Activated CD8-positive, alpha-beta T cell treated with anti-CD3 and anti-CD28 coated beads for 36 hours (primary cell): ENCODE results near the gene WNT2. TPM values are rescaled to one million over a fixed set of nuclear protein-coding genes. Genes with fewer than 3 reads are reported as not detected.
"Not testable (repeated sequence)": the region's sequence is repeated elsewhere in the genome, so short reads cannot be mapped to it uniquely, and the experiment has no call there.

Source experiments
- ATAC-seq: fragments of 200-7000 bp; cut with Tn5 transposase; one replicate; pipeline ENCODE4 v1.10.0; 2021; ENCODE audit warnings: mild to moderate bottlenecking, moderate library complexity
- CTCF ChIA-PET: fragments of 350-600 bp; sonication (Branson Sonifier 250); formaldehyde crosslinking; loops from one replicate; lab custom pipeline; 2021; ENCODE audit warnings: antibody characterized with exemption; lab: Charles Lee
- POLR2A ChIA-PET: fragments of 350-600 bp; sonication (Branson Sonifier 250); formaldehyde crosslinking; loops from one replicate; lab custom pipeline; 2021; ENCODE audit warnings: antibody characterized with exemption; lab: Charles Lee
- DNase-seq: peaks from one replicate; pipeline ENCODE4 v3.0.0-alpha.2; 2020
- H3K27ac Mint-ChIP-seq: one replicate; pipeline ENCODE4 v1.8.0; 2021; ENCODE audit warnings: mild to moderate bottlenecking, mixed read lengths
- H3K27me3 Mint-ChIP-seq: one replicate; pipeline ENCODE4 v1.8.0; 2021; ENCODE audit warnings: mixed read lengths
- H3K36me3 Mint-ChIP-seq: one replicate; pipeline ENCODE4 v1.8.0; 2021; ENCODE audit warnings: low read depth, mixed read lengths
- H3K4me1 Mint-ChIP-seq: one replicate; pipeline ENCODE4 v1.8.0; 2021; ENCODE audit warnings: low read depth, mixed read lengths
- H3K4me3 Mint-ChIP-seq: one replicate; pipeline ENCODE4 v1.8.0; 2021; ENCODE audit warnings: mild to moderate bottlenecking, moderate library complexity, mixed read lengths
- H3K9me3 Mint-ChIP-seq: one replicate; pipeline ENCODE4 v1.8.0; 2021; ENCODE audit warnings: mixed read lengths
- CTCF ChIP-seq: fragments of 200-600 bp; IDR thresholded peaks from one replicate; pipeline ENCODE4 v1.8.0; 2022; ENCODE audit warnings: antibody characterized with exemption, mild to moderate bottlenecking
- intact Hi-C: fragments of 100-400 bp; cut with micrococcal nuclease; formaldehyde crosslinking; loops from one replicate; pipeline ENCODE4 v1.10.0; 2022
- total RNA-seq, 2 experiments: library from RNA; stranded (reverse); gene quantifications; one replicate each; pipeline ENCODE4 v1.2.3, GENCODE V29; 2021

Gene WNT2
- total RNA-seq, 2 experiments from 2014 or later: not detected

DNA sequence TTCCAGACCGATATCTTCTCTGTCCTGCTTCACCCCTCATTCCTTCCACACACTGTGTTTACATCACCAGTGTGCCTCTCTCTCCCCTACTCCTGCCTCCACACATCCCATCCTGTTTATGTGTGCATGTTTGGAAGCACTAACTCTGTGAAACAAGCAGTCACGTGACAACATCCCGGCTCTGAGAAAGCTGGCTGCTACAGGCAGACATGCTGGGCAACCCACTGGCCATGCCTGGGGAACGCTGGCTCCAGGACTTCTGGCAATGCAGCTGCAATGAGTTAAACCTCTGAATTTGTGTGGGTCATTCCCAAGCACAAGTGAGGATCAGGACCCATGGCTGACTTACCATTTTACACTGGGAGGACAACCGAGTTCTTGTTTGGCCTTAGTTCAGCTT is 74.0 kb downstream of the WNT2 start:
- no peaks in the 10 kb centered on the region for H3K36me3 Mint-ChIP-seq
- intact Hi-C loops: no loop called here
- ChIA-PET POLR2A (no interaction called here), CTCF (no interaction called here)
- H3K4me3 Mint-ChIP-seq: no peak overlapping the region
- H3K4me1 Mint-ChIP-seq: no peaks in the 10 kb centered on the region
- ATAC-seq: no peak
- H3K27ac Mint-ChIP-seq: no peak overlapping the region
- TF ChIP-seq CTCF: no peak
- DNase-seq: no peak
- no peaks in the 10 kb centered on the region for H3K9me3 Mint-ChIP-seq
- peaks cover 1% of the 10 kb centered on the region for H3K27me3 Mint-ChIP-seq

DNA sequence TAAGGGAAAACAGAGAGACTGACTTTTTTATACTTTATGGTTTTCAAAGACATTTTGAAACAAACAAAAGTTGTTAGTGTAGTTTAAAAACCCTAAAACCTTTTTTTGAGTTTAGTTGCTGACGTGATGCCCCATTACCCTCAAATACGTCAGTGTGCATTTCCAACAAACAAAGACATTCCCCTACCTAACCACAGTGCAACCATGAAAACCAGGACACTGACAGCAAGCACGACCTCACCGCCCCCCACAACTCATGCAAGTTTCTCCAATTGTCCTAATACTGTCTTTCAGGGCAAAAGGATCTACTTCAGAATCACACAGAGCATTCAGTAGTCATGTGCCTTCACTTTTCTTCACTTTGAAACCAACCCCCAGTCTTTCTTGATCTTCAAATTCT is 75.0 kb downstream of the WNT2 start:
- Mint-ChIP-seq H3K36me3 (no peaks in the 10 kb centered on the region), H3K9me3 (no peaks in the 10 kb centered on the region), H3K4me3 (no peak overlapping the region), H3K4me1 (no peaks in the 10 kb centered on the region), H3K27me3 (peaks cover 4% of the 10 kb centered on the region), H3K27ac (no peak overlapping the region)
- TF ChIP-seq CTCF: no peak
- POLR2A ChIA-PET: no interaction called here
- DNase-seq (no peak), ATAC-seq (no peak)
- intact Hi-C loops: no loop called here
- CTCF ChIA-PET: no interaction called here

GRCh38 chr7:117245703-117246102 is 77.2 kb downstream of the WNT2 start:
- H3K36me3 Mint-ChIP-seq, H3K27me3 Mint-ChIP-seq, POLR2A ChIA-PET, intact Hi-C loops, DNase-seq, ATAC-seq, H3K27ac Mint-ChIP-seq, H3K4me1 Mint-ChIP-seq, H3K4me3 Mint-ChIP-seq, H3K9me3 Mint-ChIP-seq, CTCF ChIA-PET: not testable (repeated sequence)

- H3K36me3 Mint-ChIP-seq: no peaks in the 10 kb centered on the region
- H3K4me1 Mint-ChIP-seq: no peaks in the 10 kb centered on the region
- ATAC-seq (no peak), DNase-seq (no peak)
- POLR2A ChIA-PET: no interaction called here
- no peak for TF ChIP-seq CTCF
- H3K4me3 Mint-ChIP-seq: no peak overlapping the region
- peaks cover 5% of the 10 kb centered on the region for H3K27me3 Mint-ChIP-seq
- intact Hi-C loops: no loop called here
- H3K9me3 Mint-ChIP-seq: no peaks in the 10 kb centered on the region
- CTCF ChIA-PET: no interaction called here
- H3K27ac Mint-ChIP-seq: no peak overlapping the region
These were observed 79.5 kb downstream of the WNT2 start for GRCh38 chr7:117243390-117243789.

- Mint-ChIP-seq H3K4me1 (no peaks in the 10 kb centered on the region), H3K27me3 (peaks cover 6% of the 10 kb centered on the region), H3K27ac (no peak overlapping the region), H3K36me3 (no peaks in the 10 kb centered on the region), H3K9me3 (no peaks in the 10 kb centered on the region), H3K4me3 (no peak overlapping the region)
- DNase-seq (no peak), ATAC-seq (no peak)
- intact Hi-C loops: no loop called here
- POLR2A ChIA-PET: no interaction called here
- CTCF ChIA-PET: no interaction called here
- TF ChIP-seq CTCF: no peak
These were observed 81.8 kb downstream of the WNT2 start for GRCh38 chr7:117241088-117241487.

DNA sequence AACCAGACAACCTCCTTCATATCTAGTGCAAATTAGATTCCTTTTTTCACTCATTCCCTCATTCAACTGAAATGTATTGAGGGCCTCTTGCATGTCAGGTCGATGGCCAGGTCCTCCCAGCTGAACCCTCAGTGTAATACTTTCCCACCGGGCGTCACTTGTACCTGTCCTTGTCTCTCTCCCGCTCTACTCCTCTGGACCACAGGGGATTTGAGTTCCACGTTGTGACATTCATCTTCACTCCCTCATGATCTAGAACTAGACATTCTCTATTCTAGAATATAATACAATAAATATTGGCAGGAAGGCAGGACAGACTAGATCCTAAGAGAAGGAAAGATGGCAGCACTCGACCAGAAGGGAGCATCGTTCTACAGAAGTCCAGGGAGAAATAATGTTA is 83.9 kb downstream of the WNT2 start:
- Mint-ChIP-seq H3K9me3 (no peaks in the 10 kb centered on the region), H3K36me3 (no peaks in the 10 kb centered on the region), H3K4me3 (no peak overlapping the region), H3K27ac (no peak overlapping the region), H3K4me1 (no peaks in the 10 kb centered on the region), H3K27me3 (peaks cover 6% of the 10 kb centered on the region)
- DNase-seq (no peak), ATAC-seq (no peak)
- POLR2A ChIA-PET: no interaction called here
- no peak for TF ChIP-seq CTCF
- intact Hi-C loops: no loop called here
- CTCF ChIA-PET: no interaction called here
